ENCODE data around the gene BMI1.
"Not testable (repeated sequence)": the region's sequence is repeated elsewhere in the genome, so short reads cannot be mapped to it uniquely, and the experiment has no call there.

The BMI1 gene

GRCh38 chr10:22320591-22321155, at the start of gene BMI1:
TSS of gene BMI1 (plus strand) at chr10:22321099. CDS start at chr10:22326450, 5,351 bp downstream.
- peak; percentile 76 to 78 for DNase-seq

- no peak for DNase-seq
Observed at GRCh38 chr10:22271786-22272185, 49.1 kb upstream of the BMI1 start.

GRCh38 chr10:22278441-22278782, 42.5 kb upstream of the BMI1 start:
- no peak for DNase-seq

- no peak for DNase-seq
Observed at GRCh38 chr10:22280078-22280477, 40.8 kb upstream of the BMI1 start.

- no peak for DNase-seq
Observed at GRCh38 chr10:22285130-22285529, 35.8 kb upstream of the BMI1 start.

GRCh38 chr10:22293747-22294404, 27.0 kb upstream of the BMI1 start:
- DNase-seq, result no peak

- no peak for DNase-seq
Observed at GRCh38 chr10:22294694-22295093, 26.2 kb upstream of the BMI1 start.

- no peak for DNase-seq
Observed at GRCh38 chr10:22301193-22301592, 19.7 kb upstream of the BMI1 start.

GRCh38 chr10:22303461-22303860, 17.4 kb upstream of the BMI1 start:
- no peak for DNase-seq

- no peak for DNase-seq
Observed at GRCh38 chr10:22305721-22306120, 15.2 kb upstream of the BMI1 start.

GRCh38 chr10:22308390-22308789, 12.5 kb upstream of the BMI1 start:
- DNase-seq, result no peak

- no peak for DNase-seq
Observed at GRCh38 chr10:22309180-22310000, 11.5 kb upstream of the BMI1 start.

- DNase-seq, result not testable (repeated sequence)
Observed at GRCh38 chr10:22310012-22310411, 10.9 kb upstream of the BMI1 start.

GRCh38 chr10:22310928-22311327, 10.0 kb upstream of the BMI1 start:
- DNase-seq, result no peak

- no peak for DNase-seq
Observed at GRCh38 chr10:22314852-22315251, 6.0 kb upstream of the BMI1 start.

- no peak for DNase-seq
Observed at GRCh38 chr10:22315455-22316285, 5.2 kb upstream of the BMI1 start.

GRCh38 chr10:22316286-22317075, 4.4 kb upstream of the BMI1 start, which contains the start of gene COMMD3:
TSS of gene COMMD3 (plus strand) at chr10:22316388. CDS start at chr10:22316418, 30 bp downstream.
- peak; percentile 79 for DNase-seq

- DNase-seq, result peak; percentile 38 to 41
Observed at GRCh38 chr10:22317076-22317370, 3.9 kb upstream of the BMI1 start.

GRCh38 chr10:22317771-22318565, 2.9 kb upstream of the BMI1 start:
- DNase-seq, result no peak

GRCh38 chr10:22318772-22319171, 2.1 kb upstream of the BMI1 start:
- no peak for DNase-seq

GRCh38 chr10:22319547-22319979, 1.3 kb upstream of the BMI1 start:
- no peak for DNase-seq

All from CD4-positive, alpha-beta T cell treated with Interleukin-1 beta for 1 hour (primary cell).